GM12801 (cell line): ENCODE measurements around the gene GMPR.

Experiments used
- CTCF ChIP-seq: IDR thresholded peaks from one replicate; pipeline ENCODE4 v1.5.1; 2011; ENCODE audit warnings: control low read depth; ENCODE audit not compliant: insufficient read length; ENCODE audit errors: extremely low read depth

Gene GMPR

GRCh38 chr6:16286151-16286522 is 47.8 kb downstream of the GMPR start:
- TF ChIP-seq CTCF, result peak; percentile 65

- no peak for TF ChIP-seq CTCF
Observed at GRCh38 chr6:16288163-16288562, 49.8 kb downstream of the GMPR start.

- no peak for TF ChIP-seq CTCF
Observed at GRCh38 chr6:16291739-16292138, 53.4 kb downstream of the GMPR start.

- no peak for TF ChIP-seq CTCF
Observed at GRCh38 chr6:16292432-16292831, 54.0 kb downstream of the GMPR start.

GRCh38 chr6:16292942-16293341 is 54.6 kb downstream of the GMPR start:
- no peak for TF ChIP-seq CTCF

- no peak for TF ChIP-seq CTCF
Observed at GRCh38 chr6:16294371-16294770, 56.0 kb downstream of the GMPR start.

GRCh38 chr6:16295060-16295459 is 56.7 kb downstream of the GMPR start:
- no peak for TF ChIP-seq CTCF

- TF ChIP-seq CTCF, result no peak
Observed at GRCh38 chr6:16295471-16295870, 57.1 kb downstream of the GMPR start.
